DOHH2 (cell line): ENCODE results near the gene INHBB.

Experiments
- H3F3A ChIP-seq: fragments of 200-600 bp; sonication (generic), shearing (Covaris generic); 2 replicates; pipeline ENCODE4 v1.6.0; 2016; ENCODE audit warnings: antibody characterized with exemption, mild to moderate bottlenecking; ENCODE audit not compliant: control insufficient read depth, insufficient read depth
- H3K27ac ChIP-seq: fragments of 200-600 bp; sonication (generic); 2 replicates; pipeline ENCODE4 v1.5.1; 2014; ENCODE audit warnings: low read depth, mild to moderate bottlenecking, low read length, moderate library complexity
- H3K27me3 ChIP-seq: fragments of 200-600 bp; sonication (generic); 2 replicates; pipeline ENCODE4 v1.6.1; 2014; ENCODE audit warnings: mild to moderate bottlenecking, low read length, mixed read lengths; ENCODE audit not compliant: control insufficient read depth
- H3K36me3 ChIP-seq: fragments of 200-600 bp; sonication (generic); 2 replicates; pipeline ENCODE4 v1.6.1; 2014; ENCODE audit warnings: mild to moderate bottlenecking, low read length, moderate library complexity, mixed read lengths; ENCODE audit not compliant: control insufficient read depth
- H3K4me1 ChIP-seq: fragments of 200-600 bp; sonication (generic); 2 replicates; pipeline ENCODE4 v1.6.1; 2014; ENCODE audit warnings: mild to moderate bottlenecking, low read length, mixed read lengths; ENCODE audit not compliant: control insufficient read depth
- H3K4me2 ChIP-seq: fragments of 200-600 bp; sonication (generic); 2 replicates; pipeline ENCODE4 v1.6.0; 2014; ENCODE audit warnings: mild to moderate bottlenecking, low read length, moderate library complexity
- H3K4me3 ChIP-seq: fragments of 200-600 bp; sonication (generic); 2 replicates; pipeline ENCODE4 v1.5.1; 2014; ENCODE audit warnings: mild to moderate bottlenecking, low read length, mixed read lengths
- H3K79me2 ChIP-seq: fragments of 200-600 bp; sonication (generic); 2 replicates; pipeline ENCODE4 v1.6.1; 2014; ENCODE audit warnings: mild to moderate bottlenecking, low read length, mixed read lengths; ENCODE audit not compliant: control insufficient read depth
- H3K9me2 ChIP-seq: fragments of 200-600 bp; sonication (generic); replicated peaks from 2 replicates; pipeline ENCODE4 v1.6.1; 2014; ENCODE audit warnings: mild to moderate bottlenecking, low read length, mixed read lengths; ENCODE audit not compliant: control insufficient read depth
- H3K9me3 ChIP-seq: fragments of 200-600 bp; sonication (generic); 2 replicates; pipeline ENCODE4 v1.6.1; 2014; ENCODE audit warnings: antibody characterized with exemption, low read length, mixed read lengths; ENCODE audit not compliant: control insufficient read depth, insufficient read depth
- H4K20me1 ChIP-seq: fragments of 200-600 bp; sonication (generic); 2 replicates; pipeline ENCODE4 v1.6.0; 2014; ENCODE audit warnings: low read depth, mild to moderate bottlenecking, antibody characterized with exemption, low read length, moderate library complexity; ENCODE audit not compliant: control insufficient read depth, insufficient read depth
- EZH2phosphoT487 ChIP-seq: fragments of 200-600 bp; sonication (generic); IDR thresholded peaks from 2 replicates; pipeline ENCODE4 v1.6.1; 2017; ENCODE audit warnings: borderline replicate concordance, mild to moderate bottlenecking, antibody characterized with exemption, low read length, moderate library complexity, mixed read lengths
- TF ChIP-seq, protein P1 (sequence below): fragments of 200-600 bp; sonication (generic); IDR thresholded peaks from one replicate; pipeline ENCODE4 v1.5.1; 2014; ENCODE audit warnings: antibody characterized with exemption, mild to moderate bottlenecking, low read depth, low read length; ENCODE audit not compliant: poor library complexity, severe bottlenecking

Gene INHBB

GRCh38 chr2:120392923-120393322, 47.0 kb downstream of the INHBB start:
- TF ChIP-seq EZH2phosphoT487: no peak
- TF ChIP-seq, protein P1, sequence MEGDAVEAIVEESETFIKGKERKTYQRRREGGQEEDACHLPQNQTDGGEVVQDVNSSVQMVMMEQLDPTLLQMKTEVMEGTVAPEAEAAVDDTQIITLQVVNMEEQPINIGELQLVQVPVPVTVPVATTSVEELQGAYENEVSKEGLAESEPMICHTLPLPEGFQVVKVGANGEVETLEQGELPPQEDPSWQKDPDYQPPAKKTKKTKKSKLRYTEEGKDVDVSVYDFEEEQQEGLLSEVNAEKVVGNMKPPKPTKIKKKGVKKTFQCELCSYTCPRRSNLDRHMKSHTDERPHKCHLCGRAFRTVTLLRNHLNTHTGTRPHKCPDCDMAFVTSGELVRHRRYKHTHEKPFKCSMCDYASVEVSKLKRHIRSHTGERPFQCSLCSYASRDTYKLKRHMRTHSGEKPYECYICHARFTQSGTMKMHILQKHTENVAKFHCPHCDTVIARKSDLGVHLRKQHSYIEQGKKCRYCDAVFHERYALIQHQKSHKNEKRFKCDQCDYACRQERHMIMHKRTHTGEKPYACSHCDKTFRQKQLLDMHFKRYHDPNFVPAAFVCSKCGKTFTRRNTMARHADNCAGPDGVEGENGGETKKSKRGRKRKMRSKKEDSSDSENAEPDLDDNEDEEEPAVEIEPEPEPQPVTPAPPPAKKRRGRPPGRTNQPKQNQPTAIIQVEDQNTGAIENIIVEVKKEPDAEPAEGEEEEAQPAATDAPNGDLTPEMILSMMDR: no peak
- Histone ChIP-seq H3K79me2 (no peaks in the 10 kb centered on the region), H3K27me3 (no peaks in the 10 kb centered on the region)

DNA sequence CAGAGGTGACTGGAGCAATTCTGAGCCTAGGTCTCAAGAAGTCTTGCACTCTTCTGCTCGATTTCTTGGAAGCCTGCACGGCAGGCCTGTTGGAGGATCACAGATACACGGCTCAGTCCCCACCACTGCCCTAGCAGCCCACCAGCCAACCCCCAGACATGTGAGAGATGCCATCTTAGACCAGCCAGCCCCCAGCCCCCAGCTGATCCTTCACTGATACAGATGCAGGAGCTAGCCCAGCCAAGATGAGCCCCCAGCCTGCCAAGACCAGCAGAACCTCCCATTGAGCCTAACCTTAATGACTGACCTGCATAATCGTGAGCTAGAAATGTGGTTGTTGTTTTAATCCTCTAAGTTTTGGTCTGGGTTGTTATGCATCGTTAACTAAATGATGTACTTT, 47.5 kb downstream of the INHBB start:
- no peak for TF ChIP-seq EZH2phosphoT487
- TF ChIP-seq, protein P1: no peak
- Histone ChIP-seq H3K4me2 (no peak overlapping the region), H3K79me2 (no peaks in the 10 kb centered on the region), H3K4me3 (no peak overlapping the region), H3K27ac (no peak overlapping the region), H3K36me3 (no peaks in the 10 kb centered on the region), H3F3A (no peaks in the 10 kb centered on the region), H3K9me2 (no peaks in the 10 kb centered on the region), H4K20me1 (no peaks in the 10 kb centered on the region), H3K4me1 (no peaks in the 10 kb centered on the region), H3K9me3 (no peaks in the 10 kb centered on the region), H3K27me3 (no peaks in the 10 kb centered on the region)

More at GRCh38 chr2:120392923-120393322, 47.0 kb downstream of the INHBB start:
- Histone ChIP-seq H3K4me2 (no peak overlapping the region), H3K9me2 (no peaks in the 10 kb centered on the region), H3F3A (no peaks in the 10 kb centered on the region), H3K9me3 (no peaks in the 10 kb centered on the region), H3K36me3 (no peaks in the 10 kb centered on the region), H3K4me3 (no peak overlapping the region), H3K27ac (no peak overlapping the region), H3K4me1 (no peaks in the 10 kb centered on the region), H4K20me1 (no peaks in the 10 kb centered on the region)

GRCh38 chr2:120394764-120395163, 48.8 kb downstream of the INHBB start:
- Histone ChIP-seq H3K27me3 (no peaks in the 10 kb centered on the region), H3K4me3 (no peak overlapping the region), H3K79me2 (no peaks in the 10 kb centered on the region), H3K36me3 (no peaks in the 10 kb centered on the region), H3K27ac (no peak overlapping the region), H3K9me2 (no peaks in the 10 kb centered on the region), H3K9me3 (no peaks in the 10 kb centered on the region), H4K20me1 (no peaks in the 10 kb centered on the region), H3K4me1 (no peaks in the 10 kb centered on the region), H3F3A (no peaks in the 10 kb centered on the region), H3K4me2 (no peak overlapping the region)
- TF ChIP-seq, protein P1: no peak
- no peak for TF ChIP-seq EZH2phosphoT487
